Neural crest cell (in vitro differentiated cells): ENCODE results near the gene PRR5. TPM values are rescaled to one million over a fixed set of nuclear protein-coding genes. Genes with fewer than 3 reads are reported as not detected.

Experiments
- DNase-seq: peaks from one replicate; pipeline ENCODE4 v3.0.0; 2021; ENCODE audit warnings: low read depth, mixed read lengths, low spot score
- H3K27ac Mint-ChIP-seq: one replicate; pipeline ENCODE4 v1.8.0; 2021; ENCODE audit warnings: mild to moderate bottlenecking, mixed read lengths; ENCODE audit not compliant: unreplicated experiment
- H3K27me3 Mint-ChIP-seq: 2 replicates; pipeline ENCODE4 v1.8.0; 2021; ENCODE audit warnings: low read depth, mild to moderate bottlenecking, mixed read lengths
- H3K36me3 Mint-ChIP-seq: 2 replicates; pipeline ENCODE4 v1.8.0; 2021; ENCODE audit warnings: low read depth, mild to moderate bottlenecking, mixed read lengths
- H3K4me1 Mint-ChIP-seq: 2 replicates; pipeline ENCODE4 v1.8.0; 2021; ENCODE audit warnings: mixed read lengths
- H3K4me3 Mint-ChIP-seq: one replicate; pipeline ENCODE4 v1.8.0; 2021; ENCODE audit warnings: mild to moderate bottlenecking, mixed read lengths
- H3K9me3 Mint-ChIP-seq: 2 replicates; pipeline ENCODE4 v1.8.0; 2021; ENCODE audit warnings: mixed read lengths
- total RNA-seq: library from RNA; stranded (reverse); gene quantifications from 2 replicates; pipeline ENCODE4 v1.2.1, GENCODE V29; 2021
- TF ChIP-seq, protein P1 (sequence below): fragments of 200-600 bp; sonication (generic); conservative IDR thresholded peaks from 2 replicates; pipeline ENCODE4 v1.5.0; 2021; ENCODE audit warnings: antibody characterized with exemption, mild to moderate bottlenecking

PRR5 gene
- total RNA-seq, 1 donor from 2014 or later = 11.9 TPM

DNA sequence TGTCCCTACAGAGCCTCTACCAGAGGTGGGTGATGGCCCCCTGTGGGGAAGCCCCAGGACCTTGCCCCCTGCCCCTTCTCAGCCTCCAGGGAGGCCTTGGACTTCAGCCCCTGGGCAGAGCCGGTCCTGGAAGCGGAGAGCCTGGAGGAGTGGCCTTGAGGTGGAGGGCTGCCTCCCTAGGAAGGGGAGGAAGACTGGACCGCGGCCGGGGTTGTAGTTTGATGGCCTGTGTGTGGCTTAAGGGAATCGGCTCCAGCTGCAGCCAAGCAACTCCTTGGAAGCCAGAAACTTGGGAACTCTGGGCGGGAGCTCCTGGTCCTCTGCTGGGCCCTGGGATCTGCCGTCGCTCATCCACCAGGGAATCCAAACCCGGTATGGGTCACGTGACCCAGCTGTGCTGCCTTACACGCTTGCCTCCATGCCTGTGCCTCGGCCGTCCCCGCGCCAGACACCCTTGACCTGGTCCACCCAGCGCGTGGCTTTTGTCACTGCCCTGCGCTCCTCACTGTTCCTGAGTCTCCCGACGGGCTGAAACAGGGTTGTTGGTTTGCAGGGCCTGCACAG is 26.8 kb downstream of the PRR5 start:
- Mint-ChIP-seq H3K9me3 (no peaks in the 10 kb centered on the region), H3K36me3 (peaks cover 3% of the 10 kb centered on the region), H3K4me1 (peaks cover 23% of the 10 kb centered on the region), H3K4me3 (no peak overlapping the region), H3K27ac (peak overlapping the region; percentile 62), H3K27me3 (no peaks in the 10 kb centered on the region)
- TF ChIP-seq, protein P1, sequence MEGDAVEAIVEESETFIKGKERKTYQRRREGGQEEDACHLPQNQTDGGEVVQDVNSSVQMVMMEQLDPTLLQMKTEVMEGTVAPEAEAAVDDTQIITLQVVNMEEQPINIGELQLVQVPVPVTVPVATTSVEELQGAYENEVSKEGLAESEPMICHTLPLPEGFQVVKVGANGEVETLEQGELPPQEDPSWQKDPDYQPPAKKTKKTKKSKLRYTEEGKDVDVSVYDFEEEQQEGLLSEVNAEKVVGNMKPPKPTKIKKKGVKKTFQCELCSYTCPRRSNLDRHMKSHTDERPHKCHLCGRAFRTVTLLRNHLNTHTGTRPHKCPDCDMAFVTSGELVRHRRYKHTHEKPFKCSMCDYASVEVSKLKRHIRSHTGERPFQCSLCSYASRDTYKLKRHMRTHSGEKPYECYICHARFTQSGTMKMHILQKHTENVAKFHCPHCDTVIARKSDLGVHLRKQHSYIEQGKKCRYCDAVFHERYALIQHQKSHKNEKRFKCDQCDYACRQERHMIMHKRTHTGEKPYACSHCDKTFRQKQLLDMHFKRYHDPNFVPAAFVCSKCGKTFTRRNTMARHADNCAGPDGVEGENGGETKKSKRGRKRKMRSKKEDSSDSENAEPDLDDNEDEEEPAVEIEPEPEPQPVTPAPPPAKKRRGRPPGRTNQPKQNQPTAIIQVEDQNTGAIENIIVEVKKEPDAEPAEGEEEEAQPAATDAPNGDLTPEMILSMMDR = no peak
- DNase-seq = no peak

DNA sequence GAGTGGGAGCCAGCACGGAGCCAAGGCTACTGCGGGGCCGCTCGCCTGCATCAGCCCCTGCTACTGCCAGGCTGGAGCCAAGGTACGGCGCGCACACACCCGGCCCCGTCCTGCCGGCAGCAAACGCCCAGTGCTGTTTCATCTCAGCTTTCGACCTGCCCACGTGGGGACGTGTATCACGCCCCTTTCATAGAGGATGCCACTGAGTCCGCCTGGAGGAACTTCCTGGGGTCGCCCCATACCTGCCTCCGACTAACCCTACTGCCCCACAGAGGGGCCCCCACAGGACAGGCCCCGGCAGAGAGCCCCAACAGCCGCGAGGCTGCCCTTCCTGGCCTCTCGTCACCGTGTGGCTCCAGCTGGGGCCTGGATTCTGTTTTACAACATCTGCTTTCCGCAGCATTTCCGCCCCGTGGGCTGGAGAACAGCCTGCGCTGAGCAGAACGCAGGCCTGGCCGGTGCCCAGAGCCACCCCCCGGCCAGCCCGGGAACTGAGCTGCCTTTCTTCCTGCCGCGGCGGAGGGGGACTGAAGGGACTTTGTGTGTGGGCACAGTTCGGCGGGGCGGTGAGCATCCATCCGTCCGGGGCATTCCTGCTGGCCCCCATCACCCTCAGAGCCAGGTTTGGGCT is 27.5 kb downstream of the PRR5 start:
- Mint-ChIP-seq H3K36me3 (peaks cover 3% of the 10 kb centered on the region), H3K27ac (peak overlapping the region; percentile 62), H3K4me3 (no peak overlapping the region), H3K27me3 (no peaks in the 10 kb centered on the region), H3K4me1 (peaks cover 23% of the 10 kb centered on the region), H3K9me3 (no peaks in the 10 kb centered on the region)
- peak; percentile 63 for DNase-seq
- TF ChIP-seq, protein P1 = no peak

DNA sequence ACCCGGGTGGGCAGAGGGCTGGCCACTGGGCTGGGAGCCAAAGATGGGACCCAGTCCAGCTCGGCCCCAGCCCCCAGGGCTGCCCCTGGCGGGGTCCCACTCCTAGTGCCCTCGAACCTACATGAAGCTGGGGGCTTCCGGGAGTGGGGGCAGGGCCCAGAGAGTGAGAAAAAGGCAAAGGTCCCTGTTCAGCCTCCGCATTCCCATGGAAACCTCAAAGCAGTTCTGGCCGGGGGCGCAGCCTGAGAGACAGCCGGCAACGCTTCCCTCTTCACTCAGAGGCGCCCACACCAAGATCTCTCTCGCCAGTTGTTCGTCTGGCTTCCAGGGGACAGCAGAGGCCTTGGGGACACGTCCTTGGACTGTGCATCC is 28.0 kb downstream of the PRR5 start:
- peaks cover 3% of the 10 kb centered on the region for H3K36me3 Mint-ChIP-seq
- peak; percentile 32 for DNase-seq
- H3K4me3 Mint-ChIP-seq = peak overlapping the region; percentile 12
- H3K27ac Mint-ChIP-seq = no peak overlapping the region
- peaks cover 23% of the 10 kb centered on the region for H3K4me1 Mint-ChIP-seq
- no peaks in the 10 kb centered on the region for H3K9me3 Mint-ChIP-seq
- H3K27me3 Mint-ChIP-seq = no peaks in the 10 kb centered on the region
- TF ChIP-seq, protein P1 = no peak

DNA sequence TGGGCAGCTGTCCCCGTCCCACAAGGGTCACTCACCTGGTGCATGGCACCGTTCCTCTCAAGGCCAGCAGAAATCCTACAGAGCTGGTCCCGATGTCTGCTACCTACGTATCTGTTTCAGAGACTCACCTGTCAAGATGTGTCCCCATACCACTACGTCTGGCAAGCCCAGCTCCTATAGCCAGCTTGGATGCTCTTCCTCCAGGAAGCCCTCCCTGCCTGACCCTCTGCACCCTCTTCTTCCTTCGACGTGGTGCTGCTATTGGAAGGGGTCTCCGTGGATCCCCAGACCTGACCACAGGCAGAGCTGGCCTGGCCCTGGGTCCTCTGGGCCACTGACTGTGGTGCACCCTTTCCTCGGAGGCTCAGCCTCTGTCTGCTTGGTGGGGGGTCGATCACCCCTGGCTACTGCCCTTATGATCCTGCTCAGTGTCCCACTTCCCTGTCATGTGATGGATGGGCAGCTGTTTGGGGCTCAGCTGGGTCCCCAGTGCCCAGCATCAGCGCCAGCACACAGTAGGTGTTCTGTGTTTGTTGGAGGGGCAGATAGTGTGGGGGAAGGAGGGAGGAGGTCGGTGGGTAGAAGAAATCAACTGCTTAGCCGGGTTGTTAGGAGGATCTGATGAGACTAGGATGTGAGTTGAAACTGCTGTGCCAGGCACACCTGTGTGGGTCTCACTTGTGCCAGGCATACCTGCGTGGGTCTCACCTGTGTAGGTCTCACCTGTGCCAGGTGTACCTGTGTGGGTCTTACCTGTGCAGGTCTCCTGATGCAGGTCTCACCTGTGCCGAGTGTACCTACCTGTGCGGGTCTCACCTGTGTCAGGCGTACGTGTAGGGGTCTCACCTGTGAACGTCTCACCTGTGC is 28.7 kb downstream of the PRR5 start:
- TF ChIP-seq, protein P1 = no peak
- Mint-ChIP-seq H3K4me1 (peaks cover 23% of the 10 kb centered on the region), H3K36me3 (peaks cover 3% of the 10 kb centered on the region), H3K4me3 (peak overlapping the region; percentile 12), H3K27me3 (no peaks in the 10 kb centered on the region), H3K27ac (no peak overlapping the region), H3K9me3 (no peaks in the 10 kb centered on the region)
- DNase-seq = no peak

DNA sequence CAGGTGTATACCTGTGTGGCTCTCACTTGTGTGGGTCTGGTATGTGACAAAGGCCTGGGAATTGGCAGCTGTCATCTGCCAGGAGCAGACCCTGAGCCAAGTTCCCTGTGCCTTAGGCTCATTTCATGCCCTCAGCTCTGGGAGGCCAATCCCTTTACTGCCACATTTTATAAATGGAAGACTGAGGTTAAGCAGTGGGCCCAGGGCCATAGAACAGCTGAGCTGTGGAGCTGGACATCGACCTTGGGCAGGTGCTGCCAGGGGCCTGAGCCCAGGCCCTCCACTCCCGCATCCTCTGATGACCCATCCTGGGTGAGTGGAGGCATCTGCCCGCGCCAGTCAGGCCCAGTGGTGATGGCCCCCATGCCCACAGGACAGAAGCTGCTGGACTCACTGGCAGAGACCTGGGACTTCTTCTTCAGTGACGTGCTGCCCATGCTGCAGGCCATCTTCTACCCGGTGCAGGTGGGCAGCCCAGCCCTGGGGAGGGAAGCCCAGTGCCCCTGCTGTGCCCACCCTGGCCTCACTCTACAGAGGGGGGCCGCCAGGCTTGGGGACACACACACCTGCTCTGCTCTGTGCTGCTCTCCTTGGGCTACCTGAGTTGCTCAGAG is 29.5 kb downstream of the PRR5 start:
- DNase-seq = no peak
- no peak overlapping the region for H3K27ac Mint-ChIP-seq
- no peaks in the 10 kb centered on the region for H3K9me3 Mint-ChIP-seq
- no peaks in the 10 kb centered on the region for H3K27me3 Mint-ChIP-seq
- TF ChIP-seq, protein P1 = no peak
- peaks cover 3% of the 10 kb centered on the region for H3K36me3 Mint-ChIP-seq
- no peak overlapping the region for H3K4me3 Mint-ChIP-seq
- peaks cover 23% of the 10 kb centered on the region for H3K4me1 Mint-ChIP-seq
